NCI-H69 (cell line): ENCODE data around the gene CYP3A5.
"Not testable (repeated sequence)": the region's sequence is repeated elsewhere in the genome, so short reads cannot be mapped to it uniquely, and the experiment has no call there.

Experiments
- DNase-seq: peaks from one replicate; lab custom pipeline; 2025; lab: John Stamatoyannopoulos, UW

CYP3A5 gene

DNA sequence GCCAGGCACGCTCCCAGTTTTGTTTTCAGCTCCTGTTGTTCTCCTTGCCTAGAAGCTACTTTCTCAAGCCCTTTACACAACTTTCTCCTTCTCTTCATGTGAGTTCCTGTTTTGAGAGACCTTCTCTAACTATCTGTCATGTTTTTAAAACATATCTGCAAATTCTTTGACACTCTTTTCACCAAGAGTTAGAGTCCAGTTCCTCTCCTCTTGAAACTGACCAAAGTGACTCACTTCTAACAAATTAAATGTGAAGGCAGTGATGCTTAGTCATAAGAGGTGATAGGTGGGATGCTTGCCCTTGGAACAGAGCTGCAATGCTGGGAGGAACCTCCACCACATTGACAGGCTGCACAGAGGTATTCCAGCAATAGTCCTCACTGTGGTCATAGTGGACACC is 37.8 kb downstream of the CYP3A5 start:
- no peak for DNase-seq

DNA sequence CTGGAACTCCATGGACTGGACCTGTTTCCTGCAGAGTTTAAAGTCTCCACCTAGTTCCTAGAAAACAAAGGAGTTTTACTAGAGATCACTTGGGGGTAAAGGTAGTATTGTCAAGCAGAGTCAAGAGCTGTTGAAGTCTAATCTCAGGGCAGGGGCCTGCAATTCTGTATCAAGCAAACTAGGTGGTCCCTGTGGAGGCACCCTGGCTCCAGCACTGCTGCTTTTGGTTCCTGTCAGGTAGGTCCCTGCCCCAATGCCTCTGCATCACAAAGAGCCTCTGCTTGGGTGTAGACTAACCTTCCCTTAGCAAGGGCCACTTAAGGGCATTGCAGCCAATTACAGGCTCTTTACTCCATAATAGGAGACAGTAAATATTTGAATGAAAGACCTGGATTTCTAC is 40.5 kb downstream of the CYP3A5 start:
- no peak for DNase-seq

DNA sequence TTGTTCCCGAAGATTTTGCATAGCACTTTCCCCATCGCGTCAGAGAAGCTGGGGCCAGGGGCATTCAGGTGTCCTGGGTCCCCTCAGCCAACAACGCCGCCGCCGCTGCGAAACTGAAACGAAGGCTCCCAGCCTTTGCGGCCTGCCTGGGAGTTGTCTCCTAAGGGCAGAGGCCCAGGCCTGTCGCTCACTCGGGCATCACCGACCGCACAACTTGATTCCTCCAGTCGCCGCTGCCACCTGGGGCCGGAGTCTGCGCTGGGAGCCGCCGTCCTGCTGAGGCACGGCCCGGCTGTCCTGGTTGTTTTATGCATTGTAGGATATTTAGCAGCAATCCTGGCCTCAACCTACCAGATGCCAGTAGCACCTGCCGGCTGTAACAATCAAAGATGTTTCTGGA is 41.1 kb downstream of the CYP3A5 start:
- DNase-seq: no peak

- not testable (repeated sequence) for DNase-seq
Observed at GRCh38 chr7:99637414-99637813, 42.4 kb downstream of the CYP3A5 start.

- peak; percentile 83 for DNase-seq
Observed at GRCh38 chr7:99631295-99632109, 48.3 kb downstream of the CYP3A5 start.

GRCh38 chr7:99629643-99630042 is 50.2 kb downstream of the CYP3A5 start:
- DNase-seq: no peak

DNA sequence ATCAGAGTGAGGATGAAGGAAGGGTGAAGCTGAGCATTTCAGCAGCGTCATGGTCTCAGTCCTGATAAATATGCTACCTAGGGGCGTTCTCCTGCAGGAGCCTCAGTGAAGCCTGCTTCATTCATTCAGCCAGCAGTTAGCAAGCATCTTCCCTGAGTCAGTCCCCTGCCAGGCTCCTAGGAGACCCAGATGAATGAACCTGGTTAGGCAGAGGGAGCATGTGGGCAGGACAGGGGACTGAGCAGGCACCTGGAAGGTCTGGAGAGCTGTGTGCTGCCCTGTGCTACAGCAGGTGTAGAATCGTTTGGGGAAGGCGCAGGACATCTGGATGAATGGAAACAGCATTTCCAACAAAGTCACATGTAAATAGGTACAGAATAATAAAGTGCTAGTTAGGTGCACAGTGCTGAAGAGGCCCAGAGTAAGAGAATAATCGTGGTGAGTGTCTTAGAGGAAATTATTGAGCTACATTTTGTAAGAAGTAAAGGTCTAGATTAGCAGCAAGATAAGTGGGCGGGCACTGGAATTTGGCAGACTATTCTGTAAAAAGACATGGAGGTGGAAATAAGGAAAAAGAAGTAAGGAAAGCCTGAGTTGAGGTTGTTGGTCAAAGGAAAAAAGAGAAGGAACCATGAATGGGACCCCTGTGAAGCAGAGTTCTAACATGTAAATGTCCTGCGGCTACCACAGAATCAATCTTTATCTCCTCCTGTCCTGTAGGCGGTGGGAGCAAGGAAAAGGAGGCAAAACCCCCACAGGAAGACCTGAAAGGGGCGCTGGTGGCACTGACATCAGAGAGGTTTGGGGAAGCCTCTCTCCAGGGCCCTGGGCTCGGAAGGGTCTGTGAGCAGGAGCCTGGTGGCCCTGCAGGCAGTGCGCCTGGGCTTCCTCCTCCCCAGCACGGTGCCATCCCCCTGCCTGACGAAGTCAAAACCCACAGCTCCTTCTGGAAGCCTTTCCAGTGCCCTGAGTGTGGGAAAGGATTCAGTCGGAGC is 51.0 kb downstream of the CYP3A5 start:
- no peak for DNase-seq

GRCh38 chr7:99627513-99627912 is 52.3 kb downstream of the CYP3A5 start:
- no peak for DNase-seq

DNA sequence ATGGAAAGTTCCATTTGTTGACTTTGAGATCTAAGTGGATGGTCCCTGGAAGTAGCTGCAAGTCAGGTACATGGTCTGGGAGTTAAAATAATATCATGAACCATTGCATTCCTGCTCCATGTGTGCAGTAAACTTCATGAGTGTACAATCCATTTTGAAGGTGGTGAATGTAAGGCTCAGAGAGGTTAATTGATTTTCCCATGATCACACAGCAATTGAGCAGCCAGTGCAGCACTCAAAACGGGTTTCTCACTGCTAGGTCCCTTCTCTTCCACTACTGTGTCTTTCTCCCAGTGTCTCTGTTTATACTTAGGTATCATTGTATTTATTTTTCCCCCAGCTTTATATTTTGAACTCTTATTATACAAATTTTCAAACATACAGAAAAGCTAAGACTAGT is 53.1 kb downstream of the CYP3A5 start:
- DNase-seq: no peak

DNA sequence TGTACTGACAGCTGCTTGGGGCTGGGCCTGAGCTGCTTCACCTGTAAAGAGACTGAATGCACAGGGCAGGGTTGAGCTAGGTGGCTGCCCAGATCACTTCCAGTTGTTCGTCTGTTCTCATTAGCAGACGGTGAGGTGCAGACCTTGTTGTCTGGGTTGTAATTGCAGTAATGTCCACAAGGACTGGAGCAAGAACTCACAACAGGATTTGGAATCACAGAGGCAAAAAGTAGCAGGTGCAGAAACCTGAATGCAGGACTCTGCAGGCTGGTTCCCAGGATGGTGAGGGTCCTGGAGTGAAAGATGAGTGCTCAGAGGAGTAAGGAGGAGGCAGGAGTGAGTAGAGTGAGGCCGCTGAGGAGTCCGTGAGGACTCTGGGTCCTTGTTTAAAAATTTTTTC is 53.8 kb downstream of the CYP3A5 start:
- no peak for DNase-seq

DNA sequence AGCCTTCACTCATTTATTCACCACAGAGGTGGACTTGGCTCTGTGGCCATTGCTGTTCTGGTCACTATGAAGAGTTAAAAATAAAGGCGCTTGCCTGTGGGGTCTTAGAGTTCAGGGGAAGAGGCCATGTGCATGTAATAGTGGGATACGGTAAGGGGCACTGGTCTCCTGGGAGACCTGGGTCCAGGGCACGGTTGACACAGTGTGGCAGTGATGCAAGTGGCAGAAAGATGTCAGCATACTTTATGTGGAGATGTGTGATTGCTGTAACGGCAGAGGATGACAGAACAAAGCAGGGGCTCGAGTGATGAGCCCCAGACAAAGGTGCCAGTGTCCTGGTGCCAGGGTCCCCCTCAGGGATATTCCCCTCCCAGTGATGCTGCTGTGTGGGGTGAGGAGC is 54.5 kb downstream of the CYP3A5 start:
- DNase-seq: no peak

GRCh38 chr7:99624484-99624883 is 55.3 kb downstream of the CYP3A5 start:
- DNase-seq: no peak

- no peak for DNase-seq
Observed at GRCh38 chr7:99623702-99624447, 55.9 kb downstream of the CYP3A5 start.

DNA sequence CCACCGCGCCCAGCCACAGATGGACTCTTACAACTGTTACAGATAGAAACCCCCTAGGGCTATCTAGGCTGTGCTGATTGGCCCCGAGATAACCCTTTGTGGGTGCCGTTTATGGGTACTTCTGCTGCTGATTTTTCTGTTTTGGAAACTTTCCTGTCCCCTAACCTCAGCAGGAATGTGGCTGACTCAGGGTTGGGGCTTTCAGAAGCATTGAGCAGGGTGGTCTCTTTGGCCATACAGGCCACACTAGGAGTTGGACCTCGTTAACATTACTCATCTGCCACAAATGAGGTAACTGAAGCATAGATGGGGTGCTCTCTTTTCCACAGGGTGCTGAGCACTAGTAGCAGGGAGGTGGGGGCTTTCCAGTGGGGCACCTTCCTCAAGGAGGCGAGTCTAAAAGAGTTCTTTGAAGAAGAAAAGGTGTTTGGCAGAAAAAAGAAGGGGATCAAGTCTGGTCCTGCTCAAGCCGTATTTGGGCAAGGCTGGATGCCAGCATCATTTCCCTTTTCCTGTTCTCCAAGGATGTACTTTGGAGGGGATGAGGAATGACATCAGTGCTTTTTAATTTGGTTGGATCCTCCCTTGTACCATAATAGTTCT is 56.6 kb downstream of the CYP3A5 start:
- DNase-seq: no peak

DNA sequence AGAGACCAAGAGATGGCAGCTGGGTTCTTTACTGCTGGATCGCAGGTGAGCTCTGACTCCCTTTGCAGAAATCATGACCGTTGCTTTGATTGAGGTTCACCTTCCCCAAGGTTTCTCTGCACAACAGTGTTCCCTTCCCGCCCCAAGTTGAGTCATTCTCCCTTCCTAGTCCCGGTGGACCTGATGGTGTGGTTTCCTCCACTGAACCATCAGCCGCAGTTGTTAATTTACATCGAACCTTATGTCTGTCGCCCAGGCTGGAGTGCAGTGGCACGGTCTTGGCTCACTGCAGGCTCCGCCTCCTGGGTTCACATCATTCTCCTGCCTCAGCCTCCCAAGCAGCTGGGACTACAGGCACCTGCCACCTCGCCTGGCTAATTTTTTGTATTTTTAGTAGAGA is 57.2 kb downstream of the CYP3A5 start:
- DNase-seq: no peak

DNA sequence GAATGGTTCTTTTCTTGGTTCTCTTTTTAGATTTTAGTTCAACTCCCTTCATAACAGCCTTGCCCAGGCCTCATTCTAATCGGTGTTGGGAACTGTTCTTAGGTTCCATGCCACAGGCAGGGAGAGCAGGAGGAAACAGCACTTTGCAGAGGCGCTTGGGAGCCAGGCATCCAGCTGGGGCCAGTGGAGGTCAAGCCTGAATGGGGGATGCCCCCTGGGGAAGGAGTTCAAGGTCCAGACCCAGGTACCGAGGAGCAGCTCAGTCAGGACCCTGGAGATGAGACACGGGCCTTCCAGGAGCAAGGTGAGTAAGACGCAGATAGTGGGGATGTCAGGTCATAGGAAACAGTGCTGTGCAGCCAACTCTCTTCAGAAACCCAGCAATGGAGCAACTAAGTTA is 58.5 kb downstream of the CYP3A5 start:
- no peak for DNase-seq

- DNase-seq: no peak
Observed at GRCh38 chr7:99619571-99620130, 60.1 kb downstream of the CYP3A5 start.

GRCh38 chr7:99618726-99619125 is 61.1 kb downstream of the CYP3A5 start:
- DNase-seq: no peak

- no peak for DNase-seq
Observed at GRCh38 chr7:99617192-99617781, 62.5 kb downstream of the CYP3A5 start.

GRCh38 chr7:99616359-99617191 is 63.2 kb downstream of the CYP3A5 start, which contains the start of gene ZSCAN25:
TSS of gene ZSCAN25 (plus strand) at chr7:99616946. CDS start at chr7:99619607, 2,661 bp downstream.
- DNase-seq: peak; percentile 98
